Tongue (tissue), 3 donors: ENCODE data around the gene FADS3. TPM values are rescaled to one million over a fixed set of nuclear protein-coding genes. Genes with fewer than 3 reads are reported as not detected.

Experiments used
- DNase-seq: peaks from one replicate; pipeline ENCODE4 v3.0.0-alpha.2; 2015
- small RNA-seq: library from RNA; depleted of rRNA; stranded (forward); fragments of <200 nt; gene quantifications from one replicate; pipeline ENCODE3, GENCODE V24; 2014; ENCODE audit warnings: low replicate concordance
- total RNA-seq: library from RNA; depleted of rRNA; stranded (reverse); fragments of >200 nt; gene quantifications from one replicate; pipeline ENCODE4 v1.2.3, GENCODE V29; 2014

Gene FADS3
- total RNA-seq, 1 donor from 2014 or later = 27.2 TPM

- DNase-seq = peak; percentile 60
Measured at GRCh38 chr11:61834278-61835048, 56.9 kb downstream of the FADS3 start.

DNA sequence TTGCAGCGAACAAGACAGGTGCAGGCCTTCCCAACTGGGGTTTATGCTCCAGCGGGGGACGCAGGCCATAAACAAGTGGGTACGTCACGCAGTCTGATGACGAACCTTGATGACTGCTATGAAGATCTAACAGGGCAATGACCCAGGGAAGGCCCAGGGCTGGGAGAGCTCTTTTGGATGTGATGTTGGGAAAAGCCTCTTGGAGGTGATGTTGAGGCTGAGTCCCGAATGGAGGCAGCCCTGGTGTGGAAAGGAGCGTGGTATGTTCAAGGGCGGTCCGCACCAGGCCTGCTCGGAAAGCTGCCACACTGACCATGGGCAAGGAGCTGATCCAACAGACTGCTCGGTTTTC, 57.4 kb downstream of the FADS3 start:
- no peak for DNase-seq

DNA sequence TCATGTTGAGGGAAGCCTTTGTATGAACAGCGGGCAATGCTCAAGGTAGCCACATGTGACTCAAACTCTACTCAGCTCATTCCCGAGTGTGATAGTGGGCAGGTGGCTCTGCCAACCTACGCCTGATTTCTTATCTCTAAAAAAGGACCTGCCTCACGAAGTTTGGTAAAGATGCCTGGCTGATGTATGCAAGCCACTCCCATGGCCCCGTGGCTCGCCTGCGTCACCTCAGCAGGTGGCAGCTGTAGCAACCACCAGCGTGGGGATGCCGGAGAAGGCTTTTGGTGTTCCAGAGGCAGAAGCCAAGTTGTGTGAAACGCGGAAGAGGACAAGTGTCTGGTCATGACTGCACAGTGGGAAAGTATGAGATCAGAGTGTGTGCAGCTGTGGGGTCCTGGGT, 57.9 kb downstream of the FADS3 start:
- no peak for DNase-seq

- no peak for DNase-seq
Measured at GRCh38 chr11:61832754-61833153, 58.6 kb downstream of the FADS3 start.

DNA sequence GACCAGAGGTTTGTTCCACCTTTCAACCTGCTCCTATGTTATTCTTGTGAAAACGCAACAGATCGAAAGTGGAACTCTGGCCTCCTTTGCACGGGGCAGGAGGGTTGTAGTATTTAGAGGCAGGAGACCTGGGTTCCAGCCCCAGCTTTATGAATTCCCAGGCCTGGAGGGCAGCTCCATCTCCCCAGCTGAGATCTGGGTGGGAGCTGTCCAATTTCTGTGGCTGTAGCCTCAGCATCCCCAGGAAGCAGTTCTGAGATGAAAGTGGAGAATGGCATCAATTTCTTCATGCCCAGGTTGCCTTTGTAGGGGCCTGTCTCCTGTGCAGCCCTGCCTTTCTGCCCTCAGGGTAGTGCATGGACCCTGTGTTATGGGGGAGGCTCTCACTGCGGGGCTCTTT, 59.1 kb downstream of the FADS3 start:
- DNase-seq = no peak

- DNase-seq = no peak
Measured at GRCh38 chr11:61830237-61831105, 60.9 kb downstream of the FADS3 start.

- no peak for DNase-seq
Measured at GRCh38 chr11:61829806-61830205, 61.5 kb downstream of the FADS3 start.

DNA sequence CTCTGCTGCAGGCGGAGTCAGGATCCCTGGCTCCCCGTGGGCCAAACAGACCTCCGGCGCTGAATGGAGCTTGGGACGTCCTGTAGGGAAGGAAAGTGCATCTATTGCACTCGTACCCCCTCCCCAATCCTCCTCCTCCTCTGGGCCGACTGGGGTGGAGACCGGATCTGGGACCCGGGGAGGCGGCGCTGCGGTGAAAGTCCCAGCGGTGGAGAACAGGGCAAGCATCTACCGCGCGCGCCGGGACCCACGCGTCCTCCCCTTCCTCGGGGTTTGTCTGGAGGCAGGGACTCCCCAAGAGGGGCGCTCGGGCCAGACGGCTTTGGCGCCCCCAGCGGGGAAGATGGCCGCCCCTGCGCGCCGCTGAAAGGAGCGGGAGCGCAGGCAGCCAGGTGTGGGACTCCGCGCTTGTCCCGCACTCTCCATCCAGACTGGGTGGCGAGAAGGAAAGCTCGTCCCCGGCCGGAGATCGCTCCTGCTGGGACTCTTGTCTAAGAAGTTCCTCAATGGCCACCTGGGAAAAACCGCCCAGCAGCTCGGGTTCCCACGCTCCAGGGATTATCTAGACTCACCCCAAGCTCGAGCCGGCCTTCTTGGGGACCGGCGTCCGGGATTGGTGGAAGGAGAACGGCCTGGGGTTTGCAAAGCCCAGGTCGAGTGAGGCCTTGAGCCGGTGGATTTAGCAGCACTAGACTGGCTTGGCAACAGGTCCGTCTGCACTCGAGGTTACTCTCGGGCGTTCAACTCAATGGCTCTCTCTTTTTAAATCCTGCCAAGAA, 62.5 kb downstream of the FADS3 start:
- DNase-seq = peak; percentile 58

- DNase-seq = no peak
Measured at GRCh38 chr11:61828379-61828628, 63.0 kb downstream of the FADS3 start.

DNA sequence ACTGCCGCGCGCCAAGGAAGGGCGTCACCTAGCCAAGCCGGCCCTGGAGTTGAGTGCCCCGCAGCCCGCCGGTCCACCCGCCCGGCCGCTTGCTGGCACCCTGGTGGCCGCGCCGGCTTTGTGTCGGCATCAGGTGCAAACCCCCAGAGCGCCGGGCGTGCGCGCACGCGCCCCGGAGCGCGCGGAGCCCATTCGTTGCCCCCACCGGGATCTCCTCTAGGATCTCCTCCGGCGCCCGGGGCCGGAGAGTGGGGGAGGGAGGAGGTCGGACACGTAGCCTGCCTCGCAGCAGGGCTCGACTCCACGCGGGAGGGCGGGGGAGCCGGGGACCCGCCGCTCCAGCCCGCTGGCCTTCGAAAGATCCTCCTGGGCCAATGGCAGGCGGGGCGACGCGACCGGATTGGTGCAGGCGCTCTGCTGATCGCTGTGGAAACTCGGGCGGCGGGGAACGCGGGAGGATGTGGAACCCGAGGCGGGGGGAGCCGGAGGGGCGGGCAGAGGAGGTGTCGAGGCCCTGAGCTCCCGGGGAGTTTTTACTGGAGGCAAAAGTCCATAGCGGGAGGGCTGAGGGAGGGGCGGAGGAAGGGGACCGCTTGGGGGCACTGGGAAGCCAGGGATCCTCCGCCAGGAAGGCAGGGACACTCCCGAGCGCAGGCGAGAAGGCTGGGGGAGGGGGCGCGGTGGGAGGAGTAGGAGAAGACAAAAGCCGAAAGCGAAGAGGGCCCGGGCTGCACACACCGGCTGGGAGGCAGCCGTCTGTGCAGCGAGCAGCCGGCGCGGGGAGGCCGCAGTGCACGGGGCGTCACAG, 63.6 kb downstream of the FADS3 start, which contains the start of gene FADS2:
FADS2 (plus strand) TSS at position 730 of the 808 bp plus-strand sequence. CDS start 91 bp downstream, outside the sequence.
- peak; percentile 96 for DNase-seq

- DNase-seq = no peak
Measured at GRCh38 chr11:61826930-61827570, 64.3 kb downstream of the FADS3 start.

Small RNAs within 50 kb of the gene (small RNA-seq; reads per million reads assigned to genes)
- gene MIR6746 = not detected
- not detected for gene RNU6-1243P

Other genes starting within 250 kb of the FADS3 start
- 4.1 TPM for gene DAGLA, start 211.2 kb downstream of the FADS3 start, total RNA-seq
- gene MYRF, start 138.9 kb downstream of the FADS3 start, total RNA-seq = 1.4 TPM
- gene TMEM258, start 98.9 kb downstream of the FADS3 start, total RNA-seq = 27.2 TPM
- 19.3 TPM for gene FEN1, start 98.6 kb downstream of the FADS3 start, total RNA-seq
- 17.8 TPM for gene FADS1, start 74.5 kb downstream of the FADS3 start, total RNA-seq
- 39.6 TPM for gene FADS2, start 63.2 kb downstream of the FADS3 start, total RNA-seq
- gene RAB3IL1, start 26.0 kb upstream of the FADS3 start, total RNA-seq = 19.6 TPM
- 3.3 TPM for gene BEST1, start 58.8 kb upstream of the FADS3 start, total RNA-seq
- gene FTH1, start 76.1 kb upstream of the FADS3 start, total RNA-seq = 714 TPM
- gene INCENP, start 232.5 kb upstream of the FADS3 start, total RNA-seq = 16.8 TPM